ENCODE measurements around the gene EVPLL.
"Not testable (repeated sequence)": the region's sequence is repeated elsewhere in the genome, so short reads cannot be mapped to it uniquely, and the experiment has no call there.

EVPLL gene

DNA sequence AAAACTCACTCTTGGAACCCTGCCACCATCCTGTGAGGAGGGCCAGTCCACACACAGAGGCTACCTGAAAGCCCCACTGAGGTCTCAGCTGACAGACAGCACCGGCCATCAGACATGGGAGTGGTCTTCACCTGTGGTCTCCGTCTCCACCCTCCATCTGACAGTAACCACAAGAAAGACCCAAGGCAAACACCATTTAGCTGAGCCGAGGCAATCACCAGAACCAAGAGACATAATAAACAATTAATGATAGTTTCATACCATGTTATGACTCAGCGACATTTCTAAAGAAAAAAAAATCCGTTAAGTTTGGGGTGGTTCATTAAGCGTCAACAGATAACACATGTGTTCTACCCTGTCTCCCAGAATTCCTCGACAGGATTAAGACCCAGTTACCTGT is 6.1 kb upstream of the EVPLL start:
- Histone ChIP-seq H3F3A (ENCODE audit: low read depth) (no peaks in the 10 kb centered on the region), H3K79me2 (ENCODE audit: insufficient read depth, low read length) (no peaks in the 10 kb centered on the region), H2AFZ (ENCODE audit: low read length) (no peak overlapping the region), H3K4me1 (ENCODE audit: insufficient read depth, low read length, poor library complexity, severe bottlenecking) (no peaks in the 10 kb centered on the region), H3K4me2 (ENCODE audit: low read depth, low read length, poor library complexity, severe bottlenecking) (no peak overlapping the region), H3K9me3 (ENCODE audit: insufficient read depth, low read depth, low read length) (no peaks in the 10 kb centered on the region; the same call in 1 of the 2 replicates), H3K36me3 (ENCODE audit: insufficient read depth, low read length) (no peaks in the 10 kb centered on the region), H3K4me3 (ENCODE audit: low read length, poor library complexity, severe bottlenecking) (no peak overlapping the region), H3K9ac (ENCODE audit: low read depth, low read length, poor library complexity, severe bottlenecking) (no peak overlapping the region), H3K27me3 (ENCODE audit: insufficient read depth, low read length, poor library complexity, severe bottlenecking) (no peaks in the 10 kb centered on the region), H3K9me2 (replicated peaks; ENCODE audit: low read depth, low read length) (no peaks in the 10 kb centered on the region), H4K20me1 (ENCODE audit: insufficient read depth, low read length, poor library complexity, severe bottlenecking) (no peaks in the 10 kb centered on the region)
- TF ChIP-seq EZH2phosphoT487 (IDR thresholded peaks at IDR 0.05; ENCODE audit: borderline replicate concordance): no peak
- TF ChIP-seq, protein P1, sequence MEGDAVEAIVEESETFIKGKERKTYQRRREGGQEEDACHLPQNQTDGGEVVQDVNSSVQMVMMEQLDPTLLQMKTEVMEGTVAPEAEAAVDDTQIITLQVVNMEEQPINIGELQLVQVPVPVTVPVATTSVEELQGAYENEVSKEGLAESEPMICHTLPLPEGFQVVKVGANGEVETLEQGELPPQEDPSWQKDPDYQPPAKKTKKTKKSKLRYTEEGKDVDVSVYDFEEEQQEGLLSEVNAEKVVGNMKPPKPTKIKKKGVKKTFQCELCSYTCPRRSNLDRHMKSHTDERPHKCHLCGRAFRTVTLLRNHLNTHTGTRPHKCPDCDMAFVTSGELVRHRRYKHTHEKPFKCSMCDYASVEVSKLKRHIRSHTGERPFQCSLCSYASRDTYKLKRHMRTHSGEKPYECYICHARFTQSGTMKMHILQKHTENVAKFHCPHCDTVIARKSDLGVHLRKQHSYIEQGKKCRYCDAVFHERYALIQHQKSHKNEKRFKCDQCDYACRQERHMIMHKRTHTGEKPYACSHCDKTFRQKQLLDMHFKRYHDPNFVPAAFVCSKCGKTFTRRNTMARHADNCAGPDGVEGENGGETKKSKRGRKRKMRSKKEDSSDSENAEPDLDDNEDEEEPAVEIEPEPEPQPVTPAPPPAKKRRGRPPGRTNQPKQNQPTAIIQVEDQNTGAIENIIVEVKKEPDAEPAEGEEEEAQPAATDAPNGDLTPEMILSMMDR (conservative IDR thresholded peaks at IDR 0.05; ENCODE audit: low read length): no peak

DNA sequence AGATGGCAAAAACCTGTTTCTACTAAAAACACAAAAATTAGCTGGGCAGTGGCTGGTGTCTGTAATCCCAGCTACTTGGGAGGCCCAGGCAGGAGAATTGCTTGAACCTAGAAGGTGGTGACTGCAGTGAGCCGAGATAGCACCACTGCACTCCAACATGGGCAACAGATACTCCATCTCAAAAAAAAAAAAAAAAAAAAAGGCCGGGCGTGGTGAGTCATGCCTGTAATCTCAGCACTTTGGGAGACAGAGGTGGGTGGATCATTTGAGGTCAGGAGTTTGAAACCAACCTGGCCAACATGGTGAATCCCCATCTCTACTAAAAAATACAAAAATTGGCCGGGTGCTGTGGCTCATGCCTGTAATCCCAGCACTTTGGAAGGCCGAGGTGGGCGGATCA is 4.4 kb upstream of the EVPLL start:
- H3K4me1 ChIP-seq (ENCODE audit: insufficient read depth, low read length, poor library complexity, severe bottlenecking); H4K20me1 ChIP-seq (ENCODE audit: insufficient read depth, low read length, poor library complexity, severe bottlenecking); H2AFZ ChIP-seq (ENCODE audit: low read length); H3K9me2 ChIP-seq (replicated peaks; ENCODE audit: low read depth, low read length); H3K79me2 ChIP-seq (ENCODE audit: insufficient read depth, low read length); H3K36me3 ChIP-seq (ENCODE audit: insufficient read depth, low read length); H3K9me3 ChIP-seq (ENCODE audit: insufficient read depth, low read depth, low read length); H3K4me3 ChIP-seq (ENCODE audit: low read length, poor library complexity, severe bottlenecking); H3K9ac ChIP-seq (ENCODE audit: low read depth, low read length, poor library complexity, severe bottlenecking); H3K4me2 ChIP-seq (ENCODE audit: low read depth, low read length, poor library complexity, severe bottlenecking); H3F3A ChIP-seq (ENCODE audit: low read depth); H3K27me3 ChIP-seq (ENCODE audit: insufficient read depth, low read length, poor library complexity, severe bottlenecking): not testable (repeated sequence)

DNA sequence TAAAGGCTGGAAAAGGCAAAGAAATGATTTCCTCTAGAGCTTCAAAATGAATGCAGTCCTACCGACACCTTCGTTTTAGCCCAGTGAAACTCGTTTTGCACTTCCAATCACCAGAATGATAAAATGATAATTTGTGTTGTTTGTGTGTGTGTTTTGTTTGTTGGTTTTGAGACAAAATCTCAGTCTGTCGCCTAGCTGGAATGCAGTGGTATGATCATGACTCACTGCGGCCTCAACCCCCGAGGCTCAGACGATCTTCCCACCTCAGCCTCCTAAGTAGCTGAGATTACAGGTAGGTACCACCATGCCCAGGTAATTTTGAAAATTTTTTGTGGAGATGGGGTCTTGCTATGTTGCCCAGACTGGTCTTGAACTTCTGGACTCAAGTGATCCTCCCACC is 3.4 kb upstream of the EVPLL start:
- H3K79me2 ChIP-seq (ENCODE audit: insufficient read depth, low read length): no peaks in the 10 kb centered on the region
- H4K20me1 ChIP-seq (ENCODE audit: insufficient read depth, low read length, poor library complexity, severe bottlenecking): no peaks in the 10 kb centered on the region
- no peak overlapping the region for H2AFZ ChIP-seq (ENCODE audit: low read length)
- TF ChIP-seq EZH2phosphoT487 (IDR thresholded peaks at IDR 0.05; ENCODE audit: borderline replicate concordance): no peak
- TF ChIP-seq, protein P1 (conservative IDR thresholded peaks at IDR 0.05; ENCODE audit: low read length): no peak
- no peak overlapping the region for H3K4me3 ChIP-seq (ENCODE audit: low read length, poor library complexity, severe bottlenecking)
- H3K9me3 ChIP-seq (ENCODE audit: insufficient read depth, low read depth, low read length): no peaks in the 10 kb centered on the region; the same call in 1 of the 2 replicates
- no peaks in the 10 kb centered on the region for H3K36me3 ChIP-seq (ENCODE audit: insufficient read depth, low read length)
- H3F3A ChIP-seq (ENCODE audit: low read depth): no peaks in the 10 kb centered on the region
- no peaks in the 10 kb centered on the region for H3K9me2 ChIP-seq (replicated peaks; ENCODE audit: low read depth, low read length)
- no peak overlapping the region for H3K4me2 ChIP-seq (ENCODE audit: low read depth, low read length, poor library complexity, severe bottlenecking)
- H3K9ac ChIP-seq (ENCODE audit: low read depth, low read length, poor library complexity, severe bottlenecking): no peak overlapping the region
- H3K27me3 ChIP-seq (ENCODE audit: insufficient read depth, low read length, poor library complexity, severe bottlenecking): no peaks in the 10 kb centered on the region
- H3K4me1 ChIP-seq (ENCODE audit: insufficient read depth, low read length, poor library complexity, severe bottlenecking): peaks cover 7% of the 10 kb centered on the region

DNA sequence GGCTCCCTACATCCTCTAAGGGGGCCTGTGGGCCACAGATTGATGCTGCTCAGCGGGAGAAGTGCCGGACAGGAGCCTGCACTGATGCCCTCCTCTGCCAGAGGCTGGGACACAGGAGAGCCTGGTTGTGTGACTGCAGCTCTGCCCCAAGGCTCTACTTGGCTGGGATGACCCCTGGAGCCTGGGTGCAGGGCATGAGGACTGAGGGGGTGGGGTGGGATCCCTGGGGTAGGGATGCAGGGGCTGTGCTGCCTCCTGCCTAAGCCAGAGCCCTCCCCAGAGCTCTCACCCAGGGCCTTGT is 577 bp downstream of the EVPLL start:
- Histone ChIP-seq H3K4me2 (ENCODE audit: low read depth, low read length, poor library complexity, severe bottlenecking) (no peak overlapping the region), H3K36me3 (ENCODE audit: insufficient read depth, low read length) (no peaks in the 10 kb centered on the region), H3K9me2 (replicated peaks; ENCODE audit: low read depth, low read length) (no peaks in the 10 kb centered on the region), H4K20me1 (ENCODE audit: insufficient read depth, low read length, poor library complexity, severe bottlenecking) (no peaks in the 10 kb centered on the region), H3K4me3 (ENCODE audit: low read length, poor library complexity, severe bottlenecking) (no peak overlapping the region), H3K4me1 (ENCODE audit: insufficient read depth, low read length, poor library complexity, severe bottlenecking) (peaks cover 7% of the 10 kb centered on the region), H3K9me3 (ENCODE audit: insufficient read depth, low read depth, low read length) (no peaks in the 10 kb centered on the region; the same call in 1 of the 2 replicates), H3K9ac (ENCODE audit: low read depth, low read length, poor library complexity, severe bottlenecking) (no peak overlapping the region), H3F3A (ENCODE audit: low read depth) (no peaks in the 10 kb centered on the region), H3K79me2 (ENCODE audit: insufficient read depth, low read length) (no peaks in the 10 kb centered on the region), H3K27me3 (ENCODE audit: insufficient read depth, low read length, poor library complexity, severe bottlenecking) (no peaks in the 10 kb centered on the region), H2AFZ (ENCODE audit: low read length) (no peak overlapping the region)
- no peak for TF ChIP-seq EZH2phosphoT487 (IDR thresholded peaks at IDR 0.05; ENCODE audit: borderline replicate concordance)
- TF ChIP-seq, protein P1 (conservative IDR thresholded peaks at IDR 0.05; ENCODE audit: low read length): no peak

DNA sequence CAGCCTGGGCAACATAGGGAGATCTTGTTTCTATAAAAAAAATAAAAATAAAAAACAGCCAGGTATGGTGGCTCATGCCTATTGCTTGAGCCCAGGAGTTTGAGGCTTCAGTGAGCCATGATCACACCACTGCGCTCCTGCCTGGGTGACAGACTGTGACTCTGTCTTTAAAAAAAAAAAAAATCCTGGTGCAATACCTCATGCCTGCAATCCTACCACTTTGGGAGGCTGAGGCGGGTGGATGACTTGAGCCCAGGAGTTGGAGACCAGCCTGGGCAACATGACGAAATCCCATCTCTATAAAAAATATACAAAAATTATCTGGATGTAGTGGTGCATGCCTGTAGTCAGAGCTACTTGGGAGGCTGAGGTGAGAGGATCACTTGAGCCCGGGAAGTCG is 1.0 kb downstream of the EVPLL start:
- not testable (repeated sequence) for H3K36me3 ChIP-seq (ENCODE audit: insufficient read depth, low read length); H3K27me3 ChIP-seq (ENCODE audit: insufficient read depth, low read length, poor library complexity, severe bottlenecking); H2AFZ ChIP-seq (ENCODE audit: low read length); H3K9ac ChIP-seq (ENCODE audit: low read depth, low read length, poor library complexity, severe bottlenecking); H3K9me2 ChIP-seq (replicated peaks; ENCODE audit: low read depth, low read length); H3K4me3 ChIP-seq (ENCODE audit: low read length, poor library complexity, severe bottlenecking); H4K20me1 ChIP-seq (ENCODE audit: insufficient read depth, low read length, poor library complexity, severe bottlenecking); H3K79me2 ChIP-seq (ENCODE audit: insufficient read depth, low read length); H3F3A ChIP-seq (ENCODE audit: low read depth); H3K9me3 ChIP-seq (ENCODE audit: insufficient read depth, low read depth, low read length); H3K4me2 ChIP-seq (ENCODE audit: low read depth, low read length, poor library complexity, severe bottlenecking); H3K4me1 ChIP-seq (ENCODE audit: insufficient read depth, low read length, poor library complexity, severe bottlenecking)
